Rectal smooth muscle tissue (tissue), 1 donor: ENCODE measurements around the gene AGR3.
"Not testable (repeated sequence)": the region's sequence is repeated elsewhere in the genome, so short reads cannot be mapped to it uniquely, and the experiment has no call there.

Experiments used
- H3K27ac ChIP-seq: one replicate; pipeline ENCODE4 v1.7.0; 2013; ENCODE audit warnings: low read depth, low read length, inconsistent platforms
- H3K27me3 ChIP-seq: one replicate; pipeline ENCODE4 v1.7.0; 2013; ENCODE audit warnings: low read length; ENCODE audit not compliant: control insufficient read depth, insufficient read depth
- H3K36me3 ChIP-seq: one replicate; pipeline ENCODE4 v1.7.0; 2013; ENCODE audit warnings: low read length; ENCODE audit not compliant: control insufficient read depth, insufficient read depth
- H3K4me1 ChIP-seq: one replicate; pipeline ENCODE4 v1.7.0; 2013; ENCODE audit warnings: low read length; ENCODE audit not compliant: control insufficient read depth, insufficient read depth
- H3K4me3 ChIP-seq: one replicate; pipeline ENCODE4 v1.7.0; 2013; ENCODE audit warnings: low read length
- H3K9ac ChIP-seq: one replicate; pipeline ENCODE4 v1.7.0; 2013; ENCODE audit warnings: low read length

Gene AGR3

GRCh38 chr7:16889305-16889704 lies 7.5 kb upstream of the AGR3 start:
- no peak overlapping the region for H3K27ac ChIP-seq
- H3K4me3 ChIP-seq: no peak overlapping the region
- H3K4me1 ChIP-seq: no peaks in the 10 kb centered on the region
- H3K36me3 ChIP-seq: no peaks in the 10 kb centered on the region
- H3K9ac ChIP-seq: no peak overlapping the region
- H3K27me3 ChIP-seq: no peaks in the 10 kb centered on the region

GRCh38 chr7:16883918-16884317 lies 2.1 kb upstream of the AGR3 start:
- no peak overlapping the region for H3K4me3 ChIP-seq
- H3K36me3 ChIP-seq: no peaks in the 10 kb centered on the region
- no peaks in the 10 kb centered on the region for H3K27me3 ChIP-seq
- H3K27ac ChIP-seq: no peak overlapping the region
- no peak overlapping the region for H3K9ac ChIP-seq
- H3K4me1 ChIP-seq: no peaks in the 10 kb centered on the region

GRCh38 chr7:16880554-16880953 lies 1.2 kb downstream of the AGR3 start:
- Histone ChIP-seq H3K4me1 (no peaks in the 10 kb centered on the region), H3K36me3 (no peaks in the 10 kb centered on the region), H3K27ac (no peak overlapping the region), H3K27me3 (no peaks in the 10 kb centered on the region), H3K4me3 (peak overlapping the region; percentile 29), H3K9ac (no peak overlapping the region)

GRCh38 chr7:16879181-16879580 lies 2.6 kb downstream of the AGR3 start:
- H3K36me3 ChIP-seq: no peaks in the 10 kb centered on the region
- H3K4me1 ChIP-seq: no peaks in the 10 kb centered on the region
- no peak overlapping the region for H3K9ac ChIP-seq
- H3K27ac ChIP-seq: no peak overlapping the region
- no peaks in the 10 kb centered on the region for H3K27me3 ChIP-seq
- no peak overlapping the region for H3K4me3 ChIP-seq

- H3K27ac ChIP-seq: no peak overlapping the region
- H3K4me3 ChIP-seq: no peak overlapping the region
- H3K27me3 ChIP-seq: no peaks in the 10 kb centered on the region
- no peaks in the 10 kb centered on the region for H3K4me1 ChIP-seq
- H3K9ac ChIP-seq: no peak overlapping the region
- H3K36me3 ChIP-seq: no peaks in the 10 kb centered on the region
Observed at GRCh38 chr7:16875861-16876260, 5.9 kb downstream of the AGR3 start.

GRCh38 chr7:16874066-16874465 lies 7.7 kb downstream of the AGR3 start:
- H3K27me3 ChIP-seq: no peaks in the 10 kb centered on the region
- H3K36me3 ChIP-seq: no peaks in the 10 kb centered on the region
- no peaks in the 10 kb centered on the region for H3K4me1 ChIP-seq
- no peak overlapping the region for H3K4me3 ChIP-seq
- no peak overlapping the region for H3K27ac ChIP-seq
- H3K9ac ChIP-seq: no peak overlapping the region

- Histone ChIP-seq H3K36me3 (no peaks in the 10 kb centered on the region), H3K9ac (no peak overlapping the region), H3K27me3 (no peaks in the 10 kb centered on the region), H3K27ac (no peak overlapping the region), H3K4me1 (no peaks in the 10 kb centered on the region), H3K4me3 (no peak overlapping the region)
Observed at GRCh38 chr7:16867328-16867727, 14.5 kb downstream of the AGR3 start.

- H3K27me3 ChIP-seq, H3K4me3 ChIP-seq, H3K27ac ChIP-seq, H3K9ac ChIP-seq, H3K4me1 ChIP-seq, H3K36me3 ChIP-seq: not testable (repeated sequence)
Observed at GRCh38 chr7:16853189-16853588, 28.6 kb downstream of the AGR3 start.

- no peaks in the 10 kb centered on the region for H3K4me1 ChIP-seq
- no peaks in the 10 kb centered on the region for H3K27me3 ChIP-seq
- H3K27ac ChIP-seq: no peak overlapping the region
- no peaks in the 10 kb centered on the region for H3K36me3 ChIP-seq
- H3K9ac ChIP-seq: no peak overlapping the region
- H3K4me3 ChIP-seq: no peak overlapping the region
Observed at GRCh38 chr7:16851829-16852228, 30.0 kb downstream of the AGR3 start.

- Histone ChIP-seq H3K27ac (no peak overlapping the region), H3K36me3 (no peaks in the 10 kb centered on the region), H3K9ac (no peak overlapping the region), H3K27me3 (no peaks in the 10 kb centered on the region), H3K4me1 (no peaks in the 10 kb centered on the region), H3K4me3 (no peak overlapping the region)
Observed at GRCh38 chr7:16850614-16851466, 30.9 kb downstream of the AGR3 start.

- Histone ChIP-seq H3K27me3 (no peaks in the 10 kb centered on the region), H3K27ac (no peak overlapping the region), H3K4me1 (no peaks in the 10 kb centered on the region), H3K4me3 (no peak overlapping the region), H3K36me3 (no peaks in the 10 kb centered on the region), H3K9ac (no peak overlapping the region)
Observed at GRCh38 chr7:16849296-16850148, 32.3 kb downstream of the AGR3 start.

- Histone ChIP-seq H3K4me1 (no peaks in the 10 kb centered on the region), H3K36me3 (no peaks in the 10 kb centered on the region), H3K27ac (no peak overlapping the region), H3K4me3 (no peak overlapping the region), H3K9ac (no peak overlapping the region), H3K27me3 (no peaks in the 10 kb centered on the region)
Observed at GRCh38 chr7:16847381-16847860, 34.4 kb downstream of the AGR3 start.
